CD4-positive, alpha-beta T cell treated with Interleukin-15 for 4 hours (primary cell): ENCODE measurements around the gene PIAS3.
A peak's percentile ranks its signal among the peaks of the same experiment; 100 is the strongest.
"Not testable (repeated sequence)": the region's sequence is repeated elsewhere in the genome, so short reads cannot be mapped to it uniquely, and the experiment has no call there.

Experiments used
- DNase-seq: peaks from one replicate; pipeline ENCODE4 v3.0.0-alpha.2; 2020; ENCODE audit warnings: low spot score

The PIAS3 gene

DNA sequence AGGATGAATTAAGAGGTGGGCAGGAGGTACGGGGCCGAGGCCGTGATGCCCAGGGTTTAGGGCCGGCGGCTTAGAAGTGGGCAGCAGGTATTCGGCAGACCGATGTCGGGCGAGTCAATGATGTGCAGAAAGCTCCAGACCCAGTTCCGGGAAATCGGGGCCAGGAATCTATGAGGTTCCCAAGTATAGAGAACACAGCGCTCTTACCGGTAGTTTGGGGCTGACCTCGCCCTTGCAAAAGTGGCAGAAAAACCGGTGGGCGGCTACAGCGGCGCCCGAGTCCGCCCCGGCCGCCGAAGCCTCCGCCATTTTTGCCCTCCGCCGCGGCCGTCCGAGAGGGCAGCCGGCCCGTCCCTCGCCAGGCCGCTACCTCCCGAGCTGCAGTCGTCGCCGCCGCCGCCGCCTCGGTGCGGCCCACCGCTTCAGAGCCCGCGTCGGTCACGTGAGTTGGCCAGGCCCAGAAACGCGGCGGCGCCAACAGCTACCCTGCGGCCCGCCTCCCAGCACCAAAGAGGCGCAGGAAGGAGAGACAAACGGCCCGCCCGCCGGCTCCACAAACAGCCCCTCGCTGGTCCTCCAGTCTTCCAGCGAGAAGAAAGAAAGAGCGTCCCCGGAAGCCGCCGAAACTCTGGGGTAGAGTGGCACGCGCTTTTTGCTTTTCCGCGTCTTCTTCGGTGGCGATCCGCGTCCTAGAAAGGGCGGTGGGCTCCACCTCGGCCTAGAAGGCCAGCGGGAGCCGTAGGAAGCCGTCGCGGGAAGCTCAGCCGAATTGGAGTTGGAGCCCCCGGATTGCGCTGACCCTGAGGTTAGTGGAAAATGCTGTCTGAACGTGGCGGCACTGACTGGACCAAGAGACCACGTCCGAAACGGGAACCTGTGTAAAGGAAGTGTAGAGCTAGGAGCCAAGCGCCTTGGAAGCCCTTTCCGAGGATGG is 35.0 kb downstream of the PIAS3 start, which contains the start of the genes POLR3C and RNF115:
TSS of gene POLR3C (plus strand) at position 636 of the 934 bp plus-strand sequence. CDS start 1,577 bp downstream, outside the sequence.
TSS of gene RNF115 (minus strand) at position 531 of the 934 bp plus-strand sequence. CDS start at position 309, 222 bp downstream.
- DNase-seq: peak; percentile 89

DNA sequence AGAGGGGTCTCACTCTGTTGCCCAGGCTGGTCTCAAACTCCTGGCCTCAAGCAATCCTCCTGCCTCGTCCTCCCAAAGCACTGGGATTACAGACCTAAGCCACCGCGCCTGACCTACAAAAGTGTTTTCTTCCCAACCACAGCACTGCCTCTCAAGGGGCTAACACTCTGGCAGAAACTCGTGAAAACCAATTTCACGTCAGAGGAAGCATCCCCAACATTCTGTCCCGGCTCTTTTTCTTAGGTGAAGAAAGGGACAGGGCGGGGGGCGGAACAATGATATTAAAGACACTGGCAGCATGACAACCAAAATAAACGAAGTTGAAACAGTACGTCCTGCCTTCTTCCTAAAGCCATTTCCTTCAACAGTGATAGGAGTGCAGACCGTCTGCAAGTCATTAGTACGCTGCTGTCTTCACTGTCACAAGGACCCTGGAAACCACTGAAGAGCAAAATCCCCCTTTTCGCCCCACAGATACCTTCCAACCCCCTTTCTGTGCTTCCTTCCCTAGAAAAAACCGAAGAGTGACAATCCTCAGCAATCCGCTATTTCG is 36.0 kb downstream of the PIAS3 start:
- DNase-seq: not testable (repeated sequence)

DNA sequence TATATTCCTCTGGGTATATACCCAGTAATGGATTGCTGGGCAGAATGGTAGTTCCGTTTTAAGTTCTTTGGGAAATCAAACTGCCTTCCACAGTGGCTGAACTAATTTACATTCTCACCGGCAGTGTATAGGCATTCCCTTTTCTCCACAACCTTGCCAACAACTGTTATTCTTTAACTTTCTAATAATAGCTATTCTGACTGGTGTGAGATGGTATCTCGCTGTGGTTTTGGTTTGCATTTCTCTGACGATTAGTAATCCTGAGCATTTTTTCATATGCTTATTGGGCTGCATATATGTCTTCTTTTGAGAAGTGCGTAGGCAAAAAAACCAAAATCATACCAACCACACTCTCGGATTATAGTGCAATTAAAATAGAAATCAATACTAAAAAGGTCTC is 40.8 kb downstream of the PIAS3 start:
- DNase-seq: not testable (repeated sequence)

DNA sequence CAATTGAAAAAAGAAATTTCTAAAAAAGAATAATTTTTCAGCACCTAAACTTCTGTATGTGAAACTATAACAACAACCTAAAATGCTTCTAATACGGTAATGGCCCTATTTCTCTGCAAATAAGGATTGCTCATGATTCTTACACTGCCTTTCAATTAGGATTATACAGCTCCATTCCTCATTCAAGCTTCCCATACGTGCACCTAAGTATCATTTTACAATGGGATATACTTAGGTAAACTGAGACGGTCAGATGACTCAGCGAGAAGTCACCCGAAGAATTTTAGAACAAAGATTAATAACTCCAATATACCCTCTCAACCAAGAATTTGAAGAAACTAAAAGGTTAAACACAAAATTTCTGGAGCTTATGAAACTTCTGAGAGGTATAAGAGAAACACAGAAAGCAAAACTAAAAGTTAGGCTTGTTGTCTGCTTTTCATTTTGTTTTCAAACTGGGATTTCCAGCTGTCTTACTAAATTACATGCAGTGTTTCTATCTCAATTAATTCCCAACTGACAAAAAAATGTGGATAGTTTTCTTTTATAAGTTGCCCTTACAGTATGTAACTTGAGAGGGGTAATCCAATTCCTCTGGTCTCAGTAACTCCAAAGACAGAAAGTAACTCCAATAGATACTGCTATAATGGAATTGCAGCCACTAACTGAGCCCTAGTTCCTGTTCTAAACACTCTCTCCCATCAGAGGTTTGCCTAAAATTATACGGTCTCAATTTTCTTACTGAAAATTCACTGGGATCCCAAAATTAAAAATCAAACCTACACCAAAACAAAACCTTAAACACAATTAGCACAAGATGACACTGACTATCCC is 45.7 kb downstream of the PIAS3 start:
- not testable (repeated sequence) for DNase-seq

DNA sequence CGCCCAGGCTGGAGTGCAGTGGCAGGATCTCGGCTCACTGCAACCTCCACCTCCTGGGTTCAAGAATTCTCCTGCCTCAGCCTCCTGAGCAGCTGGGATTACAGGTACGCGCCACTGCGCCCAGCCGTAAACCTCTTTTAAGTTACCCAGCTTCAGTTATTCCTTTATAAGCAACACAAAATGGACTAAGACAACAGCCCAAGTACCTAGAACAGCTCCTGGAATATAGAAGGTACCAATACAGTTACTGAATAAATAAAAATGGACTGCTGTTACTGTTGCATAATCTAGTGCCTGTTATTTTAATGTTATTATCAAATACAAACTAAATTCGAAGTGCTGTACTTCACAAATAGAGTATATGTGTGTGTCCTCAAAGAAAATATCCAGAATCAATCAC is 52.0 kb downstream of the PIAS3 start:
- DNase-seq: no peak

DNA sequence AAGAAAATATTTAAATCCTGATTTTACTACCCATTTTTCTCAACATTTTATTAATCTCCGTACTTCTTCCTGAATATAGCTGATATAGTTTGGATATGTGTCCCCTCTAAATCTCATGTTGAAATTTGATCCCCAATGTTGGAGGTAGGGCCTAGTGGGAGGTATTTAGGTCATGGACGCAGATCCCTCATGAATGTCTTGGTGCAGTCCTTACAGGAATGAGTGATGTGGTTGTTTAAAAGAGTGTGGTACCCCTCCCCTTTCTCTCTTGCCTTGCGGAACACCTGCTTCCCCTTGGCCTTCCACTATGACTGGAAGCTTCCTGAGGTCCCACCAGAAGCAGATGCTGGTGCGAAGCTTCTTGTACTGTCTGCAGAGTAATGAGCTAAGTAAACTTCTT is 52.5 kb downstream of the PIAS3 start:
- no peak for DNase-seq

DNA sequence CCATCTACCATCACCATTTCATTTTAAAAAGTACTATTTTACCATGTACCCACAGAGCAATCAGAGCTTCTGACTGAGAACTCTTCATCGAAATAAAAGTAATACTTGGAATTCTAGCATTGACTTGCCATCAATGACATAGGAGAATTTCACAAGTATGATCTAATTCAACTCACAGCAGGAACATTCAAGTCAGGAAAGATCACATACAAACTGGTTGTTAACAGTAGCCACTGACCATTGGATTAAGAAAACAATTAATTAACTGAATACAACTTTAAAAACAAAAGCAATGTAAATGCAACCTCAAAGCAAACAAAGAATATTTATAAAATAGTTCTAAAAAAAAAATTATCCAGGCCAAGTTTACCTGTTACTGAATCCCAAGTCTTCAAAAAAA is 53.8 kb downstream of the PIAS3 start:
- DNase-seq: no peak

DNA sequence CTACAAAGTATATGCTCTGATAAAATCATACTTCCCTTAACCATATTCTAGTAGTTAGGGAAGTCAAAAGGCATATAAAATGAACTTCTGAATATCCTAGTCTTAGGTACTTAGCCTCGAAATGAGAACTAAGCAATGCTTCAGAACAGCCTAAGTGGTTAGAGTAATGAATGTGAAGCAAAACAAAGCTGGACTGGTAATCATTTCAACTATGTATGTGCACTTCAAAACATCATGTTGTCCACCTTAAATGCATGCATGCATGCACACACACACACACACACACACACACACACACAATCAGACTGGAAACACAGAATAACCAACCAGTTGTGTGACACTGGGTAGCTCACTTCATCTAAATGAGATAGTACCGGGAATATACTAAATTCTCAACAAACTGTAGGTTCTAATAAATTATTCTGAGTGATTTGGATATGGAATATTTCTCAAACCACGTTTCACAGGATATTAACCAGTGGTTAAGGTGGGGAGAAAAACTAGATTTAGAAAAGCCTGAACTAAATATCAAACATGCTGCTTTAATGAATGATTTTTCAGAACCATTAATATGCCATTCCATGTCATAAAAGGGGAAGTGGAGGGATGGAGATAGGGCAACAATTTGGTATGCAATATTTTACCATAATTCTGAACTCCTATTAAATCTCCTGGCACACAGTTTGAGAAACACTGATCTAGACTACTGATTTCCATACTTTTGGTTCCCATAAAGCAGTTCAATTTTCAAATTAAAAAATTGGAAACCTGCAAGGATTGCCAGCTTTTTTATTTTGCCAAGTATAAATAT is 54.4 kb downstream of the PIAS3 start:
- no peak for DNase-seq

DNA sequence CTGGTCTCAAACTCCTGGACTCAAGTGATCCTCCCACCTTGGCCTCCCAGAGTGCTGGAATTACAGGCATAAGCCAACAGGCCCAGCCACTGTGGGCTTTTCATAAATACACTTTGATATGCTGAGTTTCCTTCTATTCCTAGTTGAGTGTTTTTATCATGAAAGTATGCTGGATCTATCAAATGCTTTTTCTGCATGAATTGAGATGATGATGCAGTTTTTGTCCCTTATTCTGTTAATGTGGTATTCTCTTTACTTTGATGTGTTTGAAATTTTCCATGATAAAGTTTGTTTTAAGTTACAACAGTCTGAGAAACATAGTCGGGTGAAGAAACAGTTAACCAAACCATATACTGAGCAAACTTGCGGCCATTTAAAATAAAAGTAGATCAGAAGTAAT is 59.1 kb downstream of the PIAS3 start:
- no peak for DNase-seq
